Lung (tissue), 12 donors: ENCODE results near the gene HMGB4. TPM values are rescaled to one million over a fixed set of nuclear protein-coding genes. Genes with fewer than 3 reads are reported as not detected.

Experiments
- ATAC-seq: fragments of 200-7000 bp; cut with Tn5 transposase; one replicate; pipeline ENCODE4 v1.9.1; 2020; ENCODE audit warnings: moderate number of reproducible peaks; ENCODE audit not compliant: insufficient read depth, low FRiP score
- DNase-seq, 3 donors: peaks; one replicate each; pipeline ENCODE4 v3.0.0-alpha.2; 2013 to 2017
- H3K27ac ChIP-seq, 2 donors: one replicate each; pipeline ENCODE4 v1.5.1; 2013; ENCODE audit warnings: mild to moderate bottlenecking in 2 of 2, moderate library complexity in 2 of 2, control low read depth in 1 of 2, inconsistent platforms in 1 of 2, low read depth in 1 of 2, low read length in 1 of 2
- H3K27me3 ChIP-seq, 3 donors: one replicate each; pipeline ENCODE4 v1.5.1; 2013; ENCODE audit warnings: low read length in 2 of 3; ENCODE audit not compliant: control insufficient read depth in 3 of 3, insufficient read depth in 3 of 3
- H3K36me3 ChIP-seq, 4 donors: one replicate each; pipeline ENCODE4 v1.5.1; 2013; ENCODE audit warnings: low read length in 4 of 4, mild to moderate bottlenecking in 1 of 4, moderate library complexity in 1 of 4; ENCODE audit not compliant: control insufficient read depth in 4 of 4, insufficient read depth in 4 of 4
- H3K4me1 ChIP-seq, 5 donors: one replicate each; pipeline ENCODE4 v1.5.1; 2013; ENCODE audit warnings: low read length in 5 of 5, mild to moderate bottlenecking in 2 of 5, moderate library complexity in 1 of 5; ENCODE audit not compliant: control insufficient read depth in 5 of 5, insufficient read depth in 5 of 5
- H3K4me3 ChIP-seq: one replicate; pipeline ENCODE4 v1.5.1; 2013; ENCODE audit warnings: mild to moderate bottlenecking, control low read depth, moderate library complexity
- H3K9ac ChIP-seq, 2 donors: one replicate each; pipeline ENCODE4 v1.5.1; 2013; ENCODE audit warnings: low read length in 2 of 2, control low read depth in 1 of 2; ENCODE audit not compliant: insufficient read depth in 1 of 2
- H3K9me3 ChIP-seq, 4 donors: one replicate each; pipeline ENCODE4 v1.5.1; 2013; ENCODE audit warnings: low read length in 3 of 4, mild to moderate bottlenecking in 1 of 4, moderate library complexity in 1 of 4; ENCODE audit not compliant: control insufficient read depth in 4 of 4, insufficient read depth in 3 of 4
- CTCF ChIP-seq: IDR thresholded peaks from 2 replicates; pipeline ENCODE4 v1.5.1; 2012; ENCODE audit warnings: mild to moderate bottlenecking; ENCODE audit errors: control extremely low read depth, extremely low read depth
- WGBS, 2 donors: extraction: QIAGEN DNeasy Blood & Tissue Kit; methylation state at CpG; one replicate each; pipeline ENCODE4 v1.1.7; 2013; 5-methylcytosine and 5-hydroxymethylcytosine counted together
- polyA plus RNA-seq, 2 donors: library from polyadenylated mRNA; stranded (reverse); fragments of 200-250 nt; gene quantifications; one replicate each; pipeline ENCODE4 v1.2.1, GENCODE V29; 2013
- total RNA-seq, 2 donors: library from RNA; depleted of rRNA in 1 of 2; stranded (reverse); fragments of >200 nt in 1 of 2; gene quantifications; one replicate each; pipeline ENCODE4 v1.2.1, GENCODE V29; 2014 to 2021
- donor health status: control.
- donor health status: control.
- donor health status: Bipolar disorder and iron deficiency.
- donor health status: healthy.
- donor health status: DM: yes; HTN: yes; CAD: no.

Gene HMGB4
- total and polyA plus RNA-seq, 4 donors, result not detected

GRCh38 chr1:33893147-33893830 lies 29.4 kb downstream of the HMGB4 start:
- Histone ChIP-seq H3K27ac (no peak overlapping the region), H3K4me1 (no peaks in the 10 kb centered on the region), H3K9ac (no peak overlapping the region), H3K36me3 (no peaks in the 10 kb centered on the region), H3K4me3 (no peak overlapping the region), H3K9me3 (peaks cover 0 to 4% (median 0%) of the 10 kb centered on the region in 4 donors), H3K27me3 (peaks cover 0 to 2% (median 0%) of the 10 kb centered on the region in 3 donors)
- ATAC-seq, result peak; percentile 58
- no peak for DNase-seq
- WGBS, 2 donors, result 58 to 63% methylated on average over 3 of the region's 3 CpGs
- no peak for TF ChIP-seq CTCF

- Histone ChIP-seq H3K36me3 (no peaks in the 10 kb centered on the region), H3K27me3 (no peaks in the 10 kb centered on the region), H3K4me1 (peaks cover 0 to 2% (median 0%) of the 10 kb centered on the region in 5 donors), H3K9ac (no peak overlapping the region), H3K9me3 (peaks cover 0 to 5% (median 0%) of the 10 kb centered on the region in 4 donors), H3K4me3 (no peak overlapping the region), H3K27ac (no peak overlapping the region)
- ATAC-seq (no peak), DNase-seq (no peak)
- no peak for TF ChIP-seq CTCF
- 75 to 77% methylated on average over 8 of the region's 8 CpGs for WGBS, 2 donors
These were observed 31.5 kb downstream of the HMGB4 start for GRCh38 chr1:33895396-33895795.

GRCh38 chr1:33895976-33896375 lies 32.1 kb downstream of the HMGB4 start:
- H3K9me3 ChIP-seq, result peaks cover 0 to 5% (median 0%) of the 10 kb centered on the region in 4 donors
- H3K9ac ChIP-seq, result no peak overlapping the region
- ATAC-seq, result no peak
- DNase-seq, result no peak
- WGBS, 2 donors, result 89 to 95% methylated on average over 2 of the region's 2 CpGs
- peaks cover 0 to 2% (median 0%) of the 10 kb centered on the region in 5 donors for H3K4me1 ChIP-seq
- H3K36me3 ChIP-seq, result no peaks in the 10 kb centered on the region
- no peak overlapping the region for H3K27ac ChIP-seq
- no peak for TF ChIP-seq CTCF
- no peak overlapping the region for H3K4me3 ChIP-seq
- H3K27me3 ChIP-seq, result peaks cover 0 to 2% (median 0%) of the 10 kb centered on the region in 3 donors
